Measurements from ENCODE around the gene LAMB3.

LAMB3 gene

GRCh38 chr1:209590405-209590804, 61.8 kb downstream of the LAMB3 start:
- no peak for DNase-seq

DNA sequence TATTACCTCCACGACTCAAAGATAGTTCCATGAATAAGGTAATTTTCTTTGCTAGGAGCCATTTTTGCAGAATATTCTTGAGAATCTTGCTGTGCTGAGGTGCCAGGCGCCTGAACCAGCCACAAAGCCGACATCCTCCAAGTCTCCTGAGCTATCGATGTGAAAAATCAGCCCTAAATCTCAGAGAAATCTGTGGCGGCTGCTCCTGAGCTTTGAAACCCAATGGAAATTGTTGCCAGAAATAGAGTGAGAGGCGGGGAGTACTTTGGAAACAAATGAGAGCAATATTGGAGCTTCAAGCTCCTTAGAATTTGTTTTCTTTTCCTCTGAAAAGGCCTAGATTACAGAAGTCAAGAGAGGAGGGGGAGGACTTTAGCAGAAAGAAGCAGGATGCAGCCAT, 62.4 kb downstream of the LAMB3 start:
- DNase-seq, result no peak

GRCh38 chr1:209589440-209589839, 62.8 kb downstream of the LAMB3 start:
- DNase-seq, result no peak

GRCh38 chr1:209587789-209588188, 64.4 kb downstream of the LAMB3 start:
- no peak for DNase-seq

- no peak for DNase-seq
Observed at GRCh38 chr1:209586221-209586740, 65.9 kb downstream of the LAMB3 start.

DNA sequence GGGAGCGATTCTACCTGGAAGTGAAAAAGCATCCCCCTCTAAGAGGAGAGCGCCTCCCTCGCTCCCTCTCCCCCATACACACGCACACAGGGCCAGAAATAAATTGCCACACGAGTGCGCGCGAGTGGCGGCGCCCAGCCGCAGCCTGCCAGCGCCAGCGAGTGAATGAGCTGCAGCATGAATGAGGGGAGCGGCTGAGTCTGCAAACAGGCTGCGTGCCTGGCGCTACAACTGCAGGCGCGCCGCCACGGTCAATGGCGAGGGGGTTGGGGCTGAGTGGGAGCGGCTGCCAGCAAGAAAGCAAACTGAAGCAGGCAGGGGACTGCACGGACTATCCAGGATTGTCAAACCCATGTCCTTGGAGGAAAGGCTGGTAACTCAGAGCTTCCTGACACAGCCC, 66.6 kb downstream of the LAMB3 start:
- no peak for DNase-seq

DNA sequence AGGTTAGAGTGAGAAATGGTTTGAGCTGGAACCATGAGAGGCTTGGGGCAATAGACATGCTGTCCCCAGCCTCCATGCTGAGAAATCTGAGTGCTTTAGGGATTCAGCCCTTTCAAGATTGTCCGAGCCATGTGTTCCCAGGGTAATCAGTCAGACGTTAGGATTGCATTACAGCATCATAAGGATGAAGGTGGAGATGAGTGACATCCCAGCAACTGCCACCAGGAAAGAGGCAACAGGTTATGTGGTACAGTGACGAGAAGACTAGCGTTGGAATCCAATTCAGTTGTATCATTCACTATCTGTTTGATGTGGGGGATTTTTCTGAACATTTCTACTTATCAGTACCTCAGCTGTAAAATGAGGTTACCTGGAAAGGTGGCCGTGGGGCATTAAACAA, 67.0 kb downstream of the LAMB3 start:
- no peak for DNase-seq

GRCh38 chr1:209584231-209584672, 68.0 kb downstream of the LAMB3 start:
- DNase-seq, result no peak

- no peak for DNase-seq
Observed at GRCh38 chr1:209583408-209583807, 68.8 kb downstream of the LAMB3 start, which contains the start of gene CAMK1G. Gene CAMK1G, plus strand, starts transcription at chr1:209583714. Its CDS starts 11,270 bp downstream, at chr1:209594984.

DNA sequence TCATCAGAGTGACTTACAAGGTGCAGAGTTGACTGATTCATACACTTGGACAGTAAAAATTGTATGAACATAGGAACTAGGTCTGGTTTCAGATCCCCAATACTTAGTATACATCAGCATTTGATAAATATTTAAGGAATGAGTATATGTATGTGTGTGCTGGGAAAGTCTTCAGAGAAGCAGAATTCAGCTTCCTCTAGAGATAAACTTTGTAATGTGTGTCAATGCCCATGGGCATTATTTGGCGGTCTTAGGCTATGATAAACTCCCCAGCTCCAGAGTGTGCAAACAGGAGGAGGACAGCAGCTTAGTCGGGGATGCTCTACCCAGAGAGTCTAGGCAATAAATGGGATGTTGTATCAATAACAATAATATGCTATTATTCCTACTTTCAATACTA, 71.6 kb downstream of the LAMB3 start:
- no peak for DNase-seq

DNA sequence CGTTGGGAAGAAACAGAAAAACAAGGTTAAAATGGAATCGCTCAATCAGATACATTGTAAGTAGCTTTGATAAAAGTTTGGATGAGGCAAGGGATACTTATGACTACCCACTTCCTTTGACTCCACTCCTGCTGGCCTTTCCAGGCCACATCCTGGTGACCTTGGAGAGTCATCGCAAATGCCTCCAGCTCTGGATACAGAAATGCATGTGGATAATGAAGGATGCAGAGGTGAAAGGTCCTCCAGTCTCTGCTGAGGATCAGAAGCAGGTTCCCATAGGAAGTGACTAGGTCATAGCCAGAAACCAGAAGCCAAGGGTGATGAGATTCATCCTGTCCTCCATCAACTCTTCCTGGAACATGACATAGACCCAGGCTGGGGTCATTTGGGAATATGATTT, 74.9 kb downstream of the LAMB3 start:
- DNase-seq, result no peak

- DNase-seq, result peak; percentile 47
Observed at GRCh38 chr1:209576392-209577197, 75.6 kb downstream of the LAMB3 start.

DNA sequence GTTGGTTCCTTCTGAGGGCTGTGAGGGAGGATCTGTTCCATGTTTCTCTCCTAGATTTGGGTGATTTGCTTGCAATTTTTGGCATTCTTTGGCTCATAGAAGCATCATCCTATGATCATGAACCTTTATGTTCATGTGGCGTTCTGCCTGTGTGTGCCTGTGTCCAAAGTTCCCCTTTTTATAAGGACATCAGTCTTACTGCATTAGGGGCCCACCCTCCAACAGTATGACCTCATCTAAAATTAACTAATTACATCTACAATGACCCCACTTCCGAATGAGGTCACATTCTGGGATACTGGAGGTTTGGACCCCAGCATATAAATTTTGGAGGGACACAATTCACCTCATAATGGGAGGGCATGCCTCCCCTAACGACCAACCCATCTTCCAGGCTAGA, 81.5 kb downstream of the LAMB3 start:
- no peak for DNase-seq

GRCh38 chr1:209569455-209570207, 82.6 kb downstream of the LAMB3 start:
- DNase-seq, result peak; percentile 50

DNA sequence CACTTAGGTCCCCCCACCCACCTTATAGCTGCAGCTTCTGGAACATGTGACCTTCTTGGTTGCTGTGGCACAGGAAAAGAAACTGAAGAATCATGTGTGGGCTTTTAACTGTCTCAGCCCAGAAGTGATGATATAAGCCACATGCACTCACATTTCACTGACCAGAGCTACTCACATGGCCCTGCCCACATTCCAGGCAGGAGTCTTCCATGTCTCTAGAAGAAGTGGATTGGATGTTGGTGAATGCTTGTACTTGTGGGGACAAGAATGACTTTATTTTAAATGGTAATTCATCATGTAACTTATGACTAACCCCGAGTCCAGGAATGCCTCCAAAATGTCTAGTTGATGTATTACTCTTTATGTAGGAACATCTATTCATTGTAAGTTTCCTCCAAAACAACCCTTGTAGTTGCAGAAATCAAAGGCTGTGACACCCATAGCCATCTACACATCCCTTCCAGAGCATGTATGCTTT, 84.5 kb downstream of the LAMB3 start:
- DNase-seq, result no peak

DNA sequence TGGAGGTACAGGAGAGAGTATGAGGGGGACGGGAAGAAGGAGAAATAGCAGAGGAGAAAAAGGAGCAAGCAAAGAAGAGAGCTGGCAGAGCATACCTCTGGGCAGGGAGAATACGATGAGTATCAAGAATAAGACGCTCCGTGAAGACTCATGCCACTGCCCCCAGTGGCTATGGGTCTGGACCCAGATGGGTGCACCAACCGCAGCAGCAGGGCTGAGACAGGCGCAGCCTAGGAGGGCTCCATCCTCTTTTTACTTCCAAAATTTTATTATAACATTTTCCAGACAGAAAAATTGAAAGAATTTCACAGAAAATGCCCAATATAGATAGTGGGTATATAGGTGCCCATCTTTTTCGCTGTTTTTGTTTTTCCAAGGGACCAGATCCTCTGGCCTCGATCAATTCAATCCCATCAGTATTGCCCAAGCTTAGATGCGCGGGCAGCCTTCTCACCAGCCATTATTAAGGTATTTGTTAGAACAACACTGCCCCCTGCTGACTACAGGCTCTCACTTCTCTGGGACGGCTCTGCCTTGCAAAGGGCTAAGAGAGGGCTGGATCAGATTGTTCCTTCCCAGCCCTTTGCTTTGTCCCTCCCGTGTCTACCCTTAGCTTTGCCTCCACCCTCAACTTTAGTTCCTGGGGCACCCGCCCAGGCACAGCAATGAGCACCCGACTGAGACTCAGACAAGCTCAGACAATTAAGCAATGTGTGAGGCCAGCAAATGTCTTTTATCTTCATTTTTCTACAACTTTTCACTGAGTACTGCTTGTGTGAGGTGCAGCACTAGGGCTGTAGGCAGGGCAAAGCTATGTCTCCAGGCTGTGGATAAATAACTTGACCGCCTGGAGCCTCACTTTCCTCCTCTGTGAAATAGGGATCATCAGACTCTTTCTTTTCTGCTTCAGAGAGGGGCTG, 86.2 kb downstream of the LAMB3 start:
- peak; percentile 60 for DNase-seq
